ENCODE results near the gene ARMC3.

DNA sequence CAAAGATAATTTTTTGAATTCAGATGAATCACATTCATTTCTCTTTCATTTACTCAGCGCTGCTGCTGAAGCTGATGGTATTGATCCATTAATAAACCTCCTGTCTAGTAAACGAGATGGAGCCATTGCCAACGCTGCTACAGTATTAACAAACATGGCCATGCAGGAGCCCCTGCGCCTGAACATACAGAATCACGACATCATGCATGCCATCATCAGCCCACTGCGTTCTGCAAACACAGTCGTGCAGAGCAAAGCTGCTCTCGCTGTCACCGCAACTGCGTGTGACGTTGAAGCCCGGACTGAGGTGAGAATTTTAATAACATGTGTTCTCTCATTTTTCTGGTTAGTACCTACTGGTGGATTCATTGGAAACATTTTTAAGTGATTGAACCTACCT, 70.2 kb downstream of the ARMC3 start:
- TF ChIP-seq POLR2A (IDR thresholded peaks at IDR 0.05): no peak
- TF ChIP-seq CTCF (IDR thresholded peaks at IDR 0.05): no peak

Measured in uterus (tissue), 2 donors.